Fibroblast of villous mesenchyme (primary cell): ENCODE results near the gene EPC1. TPM values are rescaled to one million over a fixed set of nuclear protein-coding genes. Genes with fewer than 3 reads are reported as not detected.

Experiments used
- DNase-seq: peaks from one replicate; pipeline ENCODE4 v3.0.0-alpha.2; 2010; ENCODE audit warnings: low read depth
- H3K4me3 ChIP-seq: 2 replicates; pipeline ENCODE4 v1.5.1; 2011; ENCODE audit warnings: low read depth, mild to moderate bottlenecking, low read length
- CTCF ChIP-seq: IDR thresholded peaks from 2 replicates; pipeline ENCODE4 v1.5.1; 2012; ENCODE audit warnings: low read depth, mild to moderate bottlenecking, low read length; ENCODE audit not compliant: insufficient read depth
- total RNA-seq: library from RNA; depleted of rRNA; stranded (reverse); fragments of >200 nt; gene quantifications from 2 replicates; pipeline ENCODE4 v1.2.3, GENCODE V29; 2012

EPC1 gene
- total RNA-seq, 1 donor: 19.4 TPM

GRCh38 chr10:32295027-32295426, 51.9 kb downstream of the EPC1 start:
- DNase-seq: no peak
- no peak for TF ChIP-seq CTCF
- H3K4me3 ChIP-seq: no peak overlapping the region

GRCh38 chr10:32293581-32293980, 53.4 kb downstream of the EPC1 start:
- no peak for TF ChIP-seq CTCF
- no peak overlapping the region for H3K4me3 ChIP-seq
- DNase-seq: no peak

- TF ChIP-seq CTCF: no peak
- DNase-seq: no peak
- no peak overlapping the region for H3K4me3 ChIP-seq
Measured at GRCh38 chr10:32279795-32280194, 67.2 kb downstream of the EPC1 start.

- no peak for DNase-seq
- H3K4me3 ChIP-seq: no peak overlapping the region
- TF ChIP-seq CTCF: no peak
Measured at GRCh38 chr10:32273336-32273735, 73.6 kb downstream of the EPC1 start.

GRCh38 chr10:32271617-32272016, 75.3 kb downstream of the EPC1 start:
- H3K4me3 ChIP-seq: no peak overlapping the region
- DNase-seq: no peak
- no peak for TF ChIP-seq CTCF

GRCh38 chr10:32269343-32270100, 77.4 kb downstream of the EPC1 start:
- DNase-seq: no peak

More at GRCh38 chr10:32269343-32270100, 77.4 kb downstream of the EPC1 start:
- no peak overlapping the region for H3K4me3 ChIP-seq
- TF ChIP-seq CTCF: no peak
